HepG2 (cell line): Measurements from ENCODE around the gene CDX2. TPM values are rescaled to one million over a fixed set of nuclear protein-coding genes. Genes with fewer than 3 reads are reported as not detected.

ENCODE experiments used
- ATAC-seq: fragments of 200-7000 bp; cut with Tn5 transposase; 3 replicates; pipeline ENCODE4 v1.9.1; 2020; ENCODE audit warnings: mild to moderate bottlenecking, moderate library complexity
- BruUV-seq: library from RNA; stranded (reverse); fragments of 400-500 nt; replicated peaks from 2 replicates; lab custom pipeline; 2021; lab: Mats Ljungman, UMichigan
- CTCF ChIA-PET: fragments of 300-600 bp; formaldehyde crosslinking; extraction: SDS; loops from one replicate; lab custom pipeline; 2021; ENCODE audit warnings: low total read pairs, inconsistent platforms, low intra/inter-chr PET ratio; lab: Yijun Ruan, JAX
- POLR2A ChIA-PET: fragments of 350-600 bp; sonication (Branson Sonifier 250); formaldehyde crosslinking; loops from one replicate; lab custom pipeline; 2020; ENCODE audit warnings: antibody characterized with exemption, inconsistent platforms; lab: Yijun Ruan, JAX
- DNase-seq: peaks from one replicate; pipeline ENCODE4 v3.0.0-alpha.2; 2015; ENCODE audit warnings: low spot score
- FAIRE-seq: peaks from 3 replicates; lab custom pipeline; 2011; peaks lifted over from hg19 to GRCh38; lab: Jason Lieb, UNC
- H2AFZ ChIP-seq: one replicate; pipeline ENCODE4 v1.6.1; 2011; ENCODE audit warnings: low read length, inconsistent platforms
- H3K27ac ChIP-seq: fragments of 300-600 bp; 3 replicates; pipeline ENCODE4 v1.8.0; 2011; ENCODE audit warnings: mixed run types, mild to moderate bottlenecking, mixed read lengths, low read length, inconsistent platforms; ENCODE audit not compliant: insufficient read depth; ENCODE audit errors: extremely low read length
- H3K27me3 ChIP-seq, 2 experiments: fragments of 200-600 bp in 1 of 2; 2 replicates in 1 of 2; 3 replicates in 1 of 2; pipeline versions ENCODE4 v1.6.0 to v1.8.0; 2011; ENCODE audit warnings: low read length in 2 of 2, mild to moderate bottlenecking in 2 of 2, moderate library complexity in 2 of 2, inconsistent platforms in 1 of 2; ENCODE audit not compliant: insufficient read depth in 2 of 2, control insufficient read depth in 1 of 2
- H3K36me3 ChIP-seq, 2 experiments: fragments of 200-600 bp in 1 of 2; replicated peaks in 1 of 2; 2 replicates in 1 of 2; 3 replicates in 1 of 2; pipeline versions ENCODE4 v1.5.1 to v1.8.0; 2011; ENCODE audit warnings: low read length in 2 of 2, inconsistent platforms in 1 of 2; ENCODE audit not compliant: insufficient read depth in 2 of 2, control insufficient read depth in 1 of 2
- H3K4me1 ChIP-seq: 2 replicates; pipeline ENCODE4 v1.5.1; 2012; ENCODE audit warnings: low read length, inconsistent platforms; ENCODE audit not compliant: insufficient read depth
- H3K4me2 ChIP-seq: 2 replicates; pipeline ENCODE4 v1.6.0; 2011; ENCODE audit warnings: low read depth, low read length, inconsistent platforms
- H3K4me3 ChIP-seq, 3 experiments: fragments of 200-600 bp in 1 of 3; sonication (generic), shearing (Covaris generic) in 1 of 3; replicated peaks in 1 of 3; 2 replicates each; pipeline ENCODE4 v1.5.1; 2011 to 2016; ENCODE audit warnings: low read length in 3 of 3, inconsistent platforms in 2 of 3, low read depth in 2 of 3, mild to moderate bottlenecking in 2 of 3, control low read depth in 1 of 3, mixed read lengths in 1 of 3; ENCODE audit not compliant: insufficient read depth in 1 of 3
- H3K79me2 ChIP-seq: one replicate; pipeline ENCODE4 v1.6.1; 2011; ENCODE audit warnings: low read length, inconsistent platforms; ENCODE audit not compliant: insufficient read depth
- H3K9ac ChIP-seq: 2 replicates; pipeline ENCODE4 v1.6.0; 2011; ENCODE audit warnings: mild to moderate bottlenecking, low read depth, low read length, inconsistent platforms; ENCODE audit not compliant: insufficient read depth
- H3K9me3 ChIP-seq: 2 replicates; pipeline ENCODE4 v1.5.1; 2012; ENCODE audit warnings: mild to moderate bottlenecking, low read length
- H4K20me1 ChIP-seq: 2 replicates; pipeline ENCODE4 v1.6.0; 2011; ENCODE audit warnings: inconsistent platforms, mild to moderate bottlenecking, low read length, moderate library complexity; ENCODE audit not compliant: insufficient read depth
- HNRNPLL ChIP-seq: fragments of 200-400 bp; formaldehyde crosslinking; IDR thresholded peaks from 2 replicates; pipeline ENCODE4 v1.6.1; 2017; ENCODE audit warnings: mild to moderate bottlenecking, low read depth, low read length; ENCODE audit not compliant: poor library complexity, severe bottlenecking
- MBNL3 ChIP-seq: fragments of 250-450 bp; sonication (Bioruptor Pico); conservative IDR thresholded peaks from 2 replicates; pipeline ENCODE4 v1.8.0; 2022; ENCODE audit warnings: mild to moderate bottlenecking, inconsistent platforms
- RFXAP ChIP-seq: sonication (generic); formaldehyde crosslinking; IDR thresholded peaks from 2 replicates; pipeline ENCODE4 v1.4.0; 2020; ENCODE audit warnings: missing genetic modification reagents, borderline replicate concordance
- SMC3 ChIP-seq: IDR thresholded peaks from 2 replicates; pipeline ENCODE4 v1.6.1; 2011; ENCODE audit warnings: low read length, improper control_type of control experiment
- ZNF30 ChIP-seq: sonication (generic); formaldehyde crosslinking; IDR thresholded peaks from 2 replicates; pipeline ENCODE4 v1.5.0; 2020; ENCODE audit warnings: mild to moderate bottlenecking, missing genetic modification reagents
- ZNF670 ChIP-seq: sonication (generic); formaldehyde crosslinking; IDR thresholded peaks from 2 replicates; pipeline ENCODE4 v1.8.0; 2022; ENCODE audit warnings: mild to moderate bottlenecking, missing genetic modification reagents, borderline replicate concordance
- ZNF703 ChIP-seq: sonication (generic); formaldehyde crosslinking; IDR thresholded peaks from 2 replicates; pipeline ENCODE4 v1.5.1; 2020; ENCODE audit warnings: missing genetic modification reagents, mild to moderate bottlenecking, moderate library complexity, borderline replicate concordance
- ZNF850 ChIP-seq: sonication (generic); formaldehyde crosslinking; conservative IDR thresholded peaks from 2 replicates; pipeline ENCODE4 v1.9.0; 2021; ENCODE audit warnings: mild to moderate bottlenecking, missing genetic modification reagents
- WGBS: methylation state at CpG from one replicate; pipeline ENCODE4 v1.1.6; 2017; ENCODE audit warnings: low lambda C conversion rate; 5-methylcytosine and 5-hydroxymethylcytosine counted together
- in situ Hi-C: cut with HindIII; loops from 2 replicates; pipeline ENCODE4 v1.10.0; 2017; ENCODE audit warnings: low pct_unique_long_range_greater_than_20kb; ENCODE audit not compliant: extremely low pct_ligation_motif_present
- intact Hi-C: fragments of 100-400 bp; cut with micrococcal nuclease; formaldehyde crosslinking; loops from one replicate; pipeline ENCODE4 v1.10.0; 2022; ENCODE audit not compliant: unreplicated experiment
- polyA plus RNA-seq, 8 experiments: library from polyadenylated mRNA; depleted of rRNA in 3 of 8; stranded (reverse) in 7 of 8; unstranded in 1 of 8; fragments of >200 nt; fragmentation: Illumina TruSeq in 4 of 8; extraction: Trizol in 4 of 8; gene quantifications; 2 replicates each; pipeline versions ENCODE4 v1.2.1 to v1.2.3, GENCODE V29; 2011 to 2016; ENCODE audit warnings: low read depth in 4 of 8, missing spikeins in 1 of 8, mixed read lengths in 1 of 8; ENCODE audit not compliant: insufficient read depth in 1 of 8
- total RNA-seq, 5 experiments: library from RNA; depleted of rRNA; stranded (reverse); fragments of >200 nt; fragmentation: Illumina TruSeq; extraction: Trizol; gene quantifications; 2 replicates each; pipeline ENCODE4 v1.2.3, GENCODE V29; 2016; ENCODE audit warnings: low read depth in 1 of 5
- TF ChIP-seq, protein P1 (sequence below): sonication (generic); formaldehyde crosslinking; IDR thresholded peaks from 2 replicates; pipeline ENCODE4 v1.4.0; 2020; ENCODE audit warnings: missing genetic modification reagents
- TF ChIP-seq, protein P2 (sequence below): sonication (generic); formaldehyde crosslinking; IDR thresholded peaks from 2 replicates; pipeline ENCODE4 v1.4.0; 2020; ENCODE audit warnings: mild to moderate bottlenecking, missing genetic modification reagents

CDX2 gene
- total and polyA plus RNA-seq, 2 of the 13 experiments (the other 11 are each of a cell fraction or from before 2014, with no cell fraction given), result 0.04 TPM; not detected in 1

DNA sequence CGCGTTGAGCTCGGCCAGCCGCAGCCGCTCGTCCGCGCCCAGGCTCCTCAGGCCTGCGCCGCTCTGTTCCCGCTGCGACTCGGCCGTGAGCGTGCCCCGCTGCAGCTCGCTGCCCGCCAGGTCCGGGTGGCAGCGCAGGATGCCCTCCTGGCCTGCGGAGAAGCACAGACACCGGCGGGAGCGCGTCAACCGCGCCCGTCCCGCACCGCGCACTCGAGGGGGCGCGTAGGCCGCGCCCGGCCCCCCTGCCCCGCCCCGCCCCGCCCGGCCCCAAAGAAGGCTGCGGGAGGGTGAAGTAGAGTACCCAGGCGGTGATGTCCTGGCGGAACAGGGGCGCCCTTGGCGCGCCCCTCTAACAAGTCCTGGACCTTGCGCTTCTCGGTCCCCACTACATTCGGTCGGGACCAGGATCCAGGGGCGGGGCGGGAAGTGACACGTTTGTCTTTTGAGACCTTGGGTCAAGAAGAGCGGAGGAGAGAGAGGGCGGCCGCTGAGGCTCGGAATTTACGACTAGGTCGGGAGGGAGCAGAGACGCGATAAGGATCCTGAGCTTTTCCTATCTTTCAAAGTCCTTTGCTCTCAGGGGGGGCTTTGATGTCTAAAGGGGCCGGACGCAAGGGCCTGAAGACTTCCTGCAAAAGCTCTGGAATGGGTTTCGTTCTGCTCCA, 9.3 kb upstream of the CDX2 start:
- DNase-seq (no peak), FAIRE-seq (no peak), ATAC-seq (no peak)
- in situ Hi-C loops (loop anchor here (10.0 to 25.0 kb wide), 2 partner anchors 491 to 614 kb away; no protein-coding TSS in a partner anchor), intact Hi-C loops (no loop called here)
- peaks cover 13% of the 10 kb centered on the region for H3K4me1 ChIP-seq
- H3K79me2 ChIP-seq, result no peaks in the 10 kb centered on the region
- H3K4me3 ChIP-seq, result no peak overlapping the region
- ChIA-PET CTCF (no interaction called here), POLR2A (no interaction called here)
- TF ChIP-seq, protein P1, sequence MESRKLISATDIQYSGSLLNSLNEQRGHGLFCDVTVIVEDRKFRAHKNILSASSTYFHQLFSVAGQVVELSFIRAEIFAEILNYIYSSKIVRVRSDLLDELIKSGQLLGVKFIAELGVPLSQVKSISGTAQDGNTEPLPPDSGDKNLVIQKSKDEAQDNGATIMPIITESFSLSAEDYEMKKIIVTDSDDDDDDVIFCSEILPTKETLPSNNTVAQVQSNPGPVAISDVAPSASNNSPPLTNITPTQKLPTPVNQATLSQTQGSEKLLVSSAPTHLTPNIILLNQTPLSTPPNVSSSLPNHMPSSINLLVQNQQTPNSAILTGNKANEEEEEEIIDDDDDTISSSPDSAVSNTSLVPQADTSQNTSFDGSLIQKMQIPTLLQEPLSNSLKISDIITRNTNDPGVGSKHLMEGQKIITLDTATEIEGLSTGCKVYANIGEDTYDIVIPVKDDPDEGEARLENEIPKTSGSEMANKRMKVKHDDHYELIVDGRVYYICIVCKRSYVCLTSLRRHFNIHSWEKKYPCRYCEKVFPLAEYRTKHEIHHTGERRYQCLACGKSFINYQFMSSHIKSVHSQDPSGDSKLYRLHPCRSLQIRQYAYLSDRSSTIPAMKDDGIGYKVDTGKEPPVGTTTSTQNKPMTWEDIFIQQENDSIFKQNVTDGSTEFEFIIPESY, result no peak
- TF ChIP-seq RFXAP (CRISPR knock-in tag) (no peak), HNRNPLL (no peak), SMC3 (no peak), ZNF670 (CRISPR knock-in tag) (no peak), ZNF30 (CRISPR knock-in tag) (no peak), ZNF703 (CRISPR knock-in tag) (no peak), MBNL3 (CRISPR knock-in tag) (no peak), ZNF850 (CRISPR knock-in tag) (no peak)
- TF ChIP-seq, protein P2, sequence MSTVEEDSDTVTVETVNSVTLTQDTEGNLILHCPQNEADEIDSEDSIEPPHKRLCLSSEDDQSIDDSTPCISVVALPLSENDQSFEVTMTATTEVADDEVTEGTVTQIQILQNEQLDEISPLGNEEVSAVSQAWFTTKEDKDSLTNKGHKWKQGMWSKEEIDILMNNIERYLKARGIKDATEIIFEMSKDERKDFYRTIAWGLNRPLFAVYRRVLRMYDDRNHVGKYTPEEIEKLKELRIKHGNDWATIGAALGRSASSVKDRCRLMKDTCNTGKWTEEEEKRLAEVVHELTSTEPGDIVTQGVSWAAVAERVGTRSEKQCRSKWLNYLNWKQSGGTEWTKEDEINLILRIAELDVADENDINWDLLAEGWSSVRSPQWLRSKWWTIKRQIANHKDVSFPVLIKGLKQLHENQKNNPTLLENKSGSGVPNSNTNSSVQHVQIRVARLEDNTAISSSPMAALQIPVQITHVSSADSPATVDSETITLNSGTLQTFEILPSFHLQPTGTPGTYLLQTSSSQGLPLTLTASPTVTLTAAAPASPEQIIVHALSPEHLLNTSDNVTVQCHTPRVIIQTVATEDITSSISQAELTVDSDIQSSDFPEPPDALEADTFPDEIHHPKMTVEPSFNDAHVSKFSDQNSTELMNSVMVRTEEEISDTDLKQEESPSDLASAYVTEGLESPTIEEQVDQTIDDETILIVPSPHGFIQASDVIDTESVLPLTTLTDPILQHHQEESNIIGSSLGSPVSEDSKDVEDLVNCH, result no peak
- H3K36me3 ChIP-seq, result no peaks in the 10 kb centered on the region
- H3K27ac ChIP-seq, result no peak overlapping the region
- H3K9me3 ChIP-seq, result no peaks in the 10 kb centered on the region
- whole genome bisulfite sequencing, result 39% methylated on average over 24 of the region's 65 CpGs
- H3K9ac ChIP-seq, result no peak overlapping the region
- peaks cover 10 to 65% of the 10 kb centered on the region in 2 experiments for H3K27me3 ChIP-seq
- H2AFZ ChIP-seq, result no peak overlapping the region
- BruUV-seq, result no TSS peak
- no peak overlapping the region for H3K4me2 ChIP-seq
- no peaks in the 10 kb centered on the region for H4K20me1 ChIP-seq
